Endometrial microvascular endothelial cells (primary cell): ENCODE results near the gene GPC5. TPM values are rescaled to one million over a fixed set of nuclear protein-coding genes. Genes with fewer than 3 reads are reported as not detected.
"Not testable (repeated sequence)": the region's sequence is repeated elsewhere in the genome, so short reads cannot be mapped to it uniquely, and the experiment has no call there.

Experiments used
- in situ Hi-C: cut with HindIII; loops from 2 replicates; pipeline ENCODE4 v1.10.0; 2017; ENCODE audit warnings: low sequenced_read_pairs, low pct_unique_long_range_greater_than_20kb; ENCODE audit errors: inconsistent ontology term
- total RNA-seq: library from RNA; depleted of rRNA; stranded (reverse); fragments of >200 nt; gene quantifications from one replicate; pipeline ENCODE4 v1.2.3, GENCODE V29; 2015; ENCODE audit errors: inconsistent ontology term

The GPC5 gene
- total RNA-seq, 1 donor from 2014 or later: 0.46 TPM

DNA sequence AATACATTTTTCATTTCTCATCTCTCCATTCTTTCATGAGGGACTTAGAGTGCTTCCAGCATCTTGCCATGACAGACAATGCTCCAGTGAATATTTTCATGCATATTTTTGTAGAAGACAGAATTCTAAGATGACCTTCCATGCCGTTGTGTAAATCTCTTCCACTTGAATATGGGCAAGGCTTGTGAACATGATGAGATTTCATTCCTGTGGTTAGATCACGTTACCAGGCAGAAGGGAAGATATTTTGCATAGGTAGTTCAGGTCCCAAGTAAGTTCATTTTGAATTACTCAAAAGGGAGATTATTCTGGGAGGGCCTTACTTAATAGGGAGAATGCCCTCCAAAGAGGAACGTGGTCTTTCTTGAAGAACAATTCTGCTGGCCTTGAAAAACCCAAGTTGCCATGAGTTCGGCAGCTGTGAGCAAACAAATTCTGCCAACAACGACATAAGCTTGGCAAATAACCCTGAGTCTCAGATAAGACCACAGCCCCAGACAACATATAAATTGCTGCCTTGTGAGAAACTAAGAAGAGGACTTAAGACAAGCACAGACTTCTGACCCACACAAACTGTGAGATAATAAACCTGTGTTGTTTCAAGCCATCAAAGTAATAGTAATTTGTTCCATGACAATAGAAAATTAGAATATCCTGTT lies 1427.6 kb downstream of the GPC5 start:
- in situ Hi-C loops: no loop called here

DNA sequence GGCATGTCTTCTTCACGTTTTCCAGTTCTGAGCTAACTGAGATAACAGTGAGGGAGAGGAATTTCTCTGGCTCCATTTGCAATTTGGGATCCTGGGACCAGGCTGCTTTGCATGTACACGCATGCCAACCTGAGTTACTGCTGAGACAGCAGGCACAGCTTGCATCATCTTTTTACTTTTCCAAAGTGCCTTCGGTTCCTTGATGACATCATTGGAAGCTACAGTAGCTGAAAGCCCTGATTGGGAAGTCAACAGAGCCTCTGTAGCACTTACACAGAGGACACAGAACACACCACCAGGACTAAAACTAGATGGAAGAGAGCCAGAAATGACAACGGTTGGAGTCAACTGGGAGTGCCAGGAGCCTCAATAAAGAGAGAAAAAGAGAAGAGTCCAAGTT lies 1429.1 kb downstream of the GPC5 start:
- in situ Hi-C loops: no loop called here

DNA sequence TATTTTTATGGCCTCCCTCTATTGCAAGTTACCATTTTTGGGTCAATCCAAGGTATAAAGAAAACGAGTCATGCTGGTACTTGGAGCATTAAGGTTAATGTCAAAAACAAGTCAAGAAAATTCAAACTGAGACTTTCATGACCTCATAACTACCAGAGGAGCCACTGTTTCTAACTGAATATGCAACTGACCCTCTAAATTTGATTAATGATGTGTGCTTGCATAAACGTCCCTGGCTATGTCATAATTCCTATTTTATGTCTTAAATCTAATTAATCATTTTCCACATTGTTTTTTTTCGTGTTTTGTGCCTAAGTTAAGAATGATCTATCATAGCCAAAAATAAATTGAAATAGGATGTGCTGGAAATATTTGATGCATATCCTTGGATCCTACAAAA lies 1431.5 kb downstream of the GPC5 start:
- in situ Hi-C loops: no loop called here

DNA sequence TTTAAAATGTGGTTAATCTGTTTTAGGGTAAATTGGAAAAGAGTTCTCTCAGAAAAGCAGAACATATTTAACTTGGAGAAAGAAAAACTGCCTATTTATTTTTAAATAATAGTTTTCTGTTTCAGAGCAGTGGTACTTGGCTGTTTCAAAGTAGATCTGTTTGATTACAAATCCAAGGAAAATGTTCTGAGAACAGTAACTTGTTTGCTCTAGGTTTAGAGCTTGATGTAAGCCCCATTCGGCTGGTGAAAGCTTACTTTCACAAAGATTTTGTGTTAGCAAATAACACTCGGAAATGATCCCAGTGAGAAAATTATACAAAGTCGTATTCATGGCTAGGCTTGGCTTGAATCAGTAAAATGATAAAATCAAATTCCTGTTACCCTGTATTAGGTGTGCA lies 1432.4 kb downstream of the GPC5 start:
- in situ Hi-C loops: no loop called here

DNA sequence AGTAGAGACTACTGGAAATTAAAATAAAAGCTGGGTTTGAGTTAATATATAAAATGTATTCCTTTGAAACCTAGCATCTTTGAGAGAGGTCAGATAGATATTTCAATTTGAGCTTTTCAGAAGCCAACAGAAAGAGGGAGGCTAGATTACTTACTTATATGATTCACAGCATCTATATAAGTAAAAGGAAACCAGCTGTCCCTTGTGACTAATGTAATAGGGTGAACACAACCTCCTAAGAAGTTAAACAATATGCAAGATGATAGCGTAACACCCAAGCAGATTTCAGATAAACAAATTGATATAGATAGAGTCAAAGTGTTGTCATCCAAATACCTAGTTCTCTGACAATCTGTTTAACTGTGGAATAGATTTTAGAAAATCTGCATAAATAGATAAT lies 1434.7 kb downstream of the GPC5 start:
- in situ Hi-C loops: no loop called here

DNA sequence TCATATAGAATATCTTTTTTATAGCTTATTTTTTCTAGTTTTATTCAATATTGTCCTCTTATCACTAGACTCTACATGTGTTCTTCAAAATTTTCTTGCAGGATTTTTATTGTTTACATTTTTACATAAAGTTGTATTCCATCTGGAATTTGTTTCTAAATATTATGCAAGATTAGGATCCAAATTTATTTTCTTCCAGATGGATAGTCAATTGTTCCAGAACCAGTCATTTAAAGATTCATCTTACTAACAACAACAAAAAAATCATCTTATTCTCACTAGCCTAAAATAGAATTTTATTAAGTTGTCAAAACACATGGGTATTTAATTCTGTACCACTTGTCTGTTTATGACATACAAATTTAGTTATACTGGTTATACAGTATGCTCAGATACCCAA lies 1437.8 kb downstream of the GPC5 start:
- in situ Hi-C loops: no loop called here

DNA sequence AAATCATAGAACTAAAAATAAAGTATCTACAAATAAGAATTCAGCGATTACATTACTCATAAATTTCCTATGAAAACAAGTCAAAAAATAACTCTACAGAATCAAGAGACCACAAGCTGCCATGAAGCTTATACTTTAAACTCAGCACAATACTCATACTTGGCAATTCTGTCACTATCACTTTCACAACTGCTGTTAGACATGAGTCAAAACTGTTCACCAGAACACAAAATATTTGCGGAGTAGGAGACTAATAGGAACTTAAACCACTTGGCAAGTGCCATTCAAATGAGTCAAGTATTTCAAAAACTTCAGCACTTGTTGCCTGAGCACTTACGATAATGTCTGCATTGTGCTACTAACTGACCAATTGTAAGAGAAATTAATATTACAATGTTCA lies 1440.4 kb downstream of the GPC5 start:
- in situ Hi-C loops: no loop called here

DNA sequence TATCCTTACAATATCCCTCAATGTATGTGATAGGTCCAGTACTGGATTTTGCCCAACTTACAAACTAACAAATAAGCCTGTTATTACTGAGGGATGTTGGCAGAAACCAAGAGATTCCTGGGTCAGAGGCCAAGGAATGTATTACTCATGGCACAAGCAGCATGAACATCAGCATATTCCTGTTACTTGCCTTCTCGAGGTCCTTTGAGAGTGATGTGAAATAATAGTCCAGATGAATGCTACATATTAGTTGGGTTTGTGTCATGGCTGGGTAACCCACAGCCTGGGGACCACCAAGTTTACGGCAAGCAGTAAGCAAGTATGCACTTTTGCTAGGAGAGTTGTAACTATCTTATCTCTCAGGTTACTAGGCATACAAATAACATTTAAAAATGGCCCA lies 1443.7 kb downstream of the GPC5 start:
- in situ Hi-C loops: no loop called here

DNA sequence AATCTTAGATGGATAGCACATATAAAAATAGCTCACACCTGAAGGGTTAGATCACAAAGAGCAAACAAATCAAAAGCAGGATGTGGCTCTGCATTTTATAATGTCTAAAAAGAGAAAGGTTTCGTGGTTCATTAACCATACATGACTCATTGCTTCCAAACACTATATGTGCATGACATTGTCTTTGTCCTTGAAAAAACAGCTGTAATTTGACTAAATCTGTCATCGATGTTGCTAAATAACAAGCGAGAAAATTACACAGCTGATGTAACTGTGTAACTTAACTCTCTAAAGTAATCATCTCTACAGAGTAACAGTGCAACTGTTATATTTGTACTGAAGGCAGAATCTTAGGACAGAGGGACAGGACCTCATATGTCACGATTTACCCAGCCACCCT lies 1445.1 kb downstream of the GPC5 start:
- in situ Hi-C loops: no loop called here

DNA sequence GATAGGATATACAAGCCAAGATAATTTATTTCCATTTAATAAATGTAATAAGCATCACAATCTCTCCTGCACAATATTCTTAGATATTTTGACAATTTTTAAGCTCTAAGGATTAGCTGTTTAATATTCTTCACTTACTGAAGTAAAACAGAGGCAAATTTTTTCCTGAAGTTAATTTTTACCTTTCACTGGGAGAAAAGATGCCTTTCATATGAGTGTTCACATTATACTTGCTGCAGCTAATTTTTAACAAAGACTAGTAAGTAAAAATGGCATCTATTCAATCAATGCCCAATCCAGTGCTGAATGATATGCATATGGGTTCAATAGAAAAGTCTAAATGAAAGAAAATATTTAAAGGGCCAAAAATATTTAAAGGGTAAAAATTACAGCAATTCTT lies 1451.0 kb downstream of the GPC5 start:
- in situ Hi-C loops: no loop called here

DNA sequence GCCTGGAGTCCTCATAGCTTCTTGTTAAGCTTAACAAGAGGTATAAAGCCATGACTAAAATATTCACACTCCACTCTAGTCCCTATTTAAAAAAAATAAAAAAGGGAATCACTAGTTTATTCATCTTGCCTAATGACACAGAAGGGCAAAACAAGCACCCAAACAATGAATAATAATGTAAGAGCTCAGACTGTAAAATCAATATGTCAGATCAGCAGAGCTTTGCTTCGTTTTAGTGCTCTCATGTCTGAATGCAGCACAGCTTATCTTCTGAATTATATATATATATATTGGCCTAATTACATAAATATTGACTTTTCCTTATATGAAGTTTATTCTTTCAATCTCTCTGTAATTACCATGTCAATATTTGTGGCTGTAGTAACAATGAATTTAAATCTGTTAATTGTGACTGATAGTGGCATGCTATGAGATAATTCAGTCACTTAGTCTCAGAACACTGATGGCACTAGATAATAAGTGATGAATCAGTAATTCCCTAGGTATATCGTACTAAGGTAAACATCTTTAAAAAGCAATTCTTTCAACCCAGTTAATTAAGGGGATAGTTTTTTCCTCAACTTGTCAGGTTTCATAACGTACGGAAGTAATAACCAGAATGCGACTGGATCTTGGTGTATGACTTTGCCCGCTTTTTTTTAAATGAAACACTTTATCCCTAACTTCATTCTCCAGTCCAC lies 1466.3 kb downstream of the GPC5 start:
- in situ Hi-C loops: no loop called here

DNA sequence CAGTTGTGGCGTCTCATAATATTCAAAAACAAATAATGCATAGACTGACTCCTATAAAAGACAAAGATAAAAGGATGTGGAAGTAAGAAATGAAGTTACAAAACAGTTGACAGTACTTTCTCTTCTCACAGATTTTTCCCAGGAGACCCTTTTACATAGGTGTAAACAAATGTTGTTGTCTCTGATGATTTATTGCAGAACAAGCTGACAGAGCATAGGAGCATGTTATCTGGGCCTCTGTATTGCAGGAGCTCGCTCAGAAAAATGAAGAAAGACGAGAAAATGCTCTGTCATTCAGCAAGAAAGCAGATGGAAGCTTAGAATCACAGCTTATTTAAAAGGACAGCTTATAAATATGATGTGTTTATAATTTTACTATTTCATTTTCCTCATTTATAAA lies 1474.6 kb downstream of the GPC5 start:
- in situ Hi-C loops: no loop called here

DNA sequence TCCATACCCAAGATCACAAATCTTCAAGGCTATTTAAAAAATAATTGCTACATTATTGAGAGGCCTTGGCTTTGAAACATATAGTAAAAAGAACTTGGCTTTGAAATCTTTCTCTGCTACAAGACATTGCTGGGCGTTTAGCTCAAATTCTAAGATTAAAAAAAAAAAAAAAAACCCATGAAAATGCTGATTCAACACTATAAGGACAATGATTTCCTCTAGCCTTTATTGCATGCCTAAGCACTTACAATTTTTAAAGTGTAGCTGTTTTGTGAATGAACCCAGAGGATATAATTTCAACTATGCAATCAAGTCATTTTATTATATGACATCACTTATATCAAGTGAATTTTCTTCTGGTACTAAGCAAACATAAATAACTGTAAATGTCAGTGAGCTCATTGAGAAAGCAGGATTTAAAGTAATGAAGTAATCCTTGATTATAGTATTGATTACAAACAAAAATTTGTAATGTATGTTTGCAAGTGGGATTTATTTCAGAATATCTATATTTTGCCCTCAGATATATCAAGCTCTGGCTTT lies 1488.2 kb downstream of the GPC5 start:
- in situ Hi-C loops: no loop called here

DNA sequence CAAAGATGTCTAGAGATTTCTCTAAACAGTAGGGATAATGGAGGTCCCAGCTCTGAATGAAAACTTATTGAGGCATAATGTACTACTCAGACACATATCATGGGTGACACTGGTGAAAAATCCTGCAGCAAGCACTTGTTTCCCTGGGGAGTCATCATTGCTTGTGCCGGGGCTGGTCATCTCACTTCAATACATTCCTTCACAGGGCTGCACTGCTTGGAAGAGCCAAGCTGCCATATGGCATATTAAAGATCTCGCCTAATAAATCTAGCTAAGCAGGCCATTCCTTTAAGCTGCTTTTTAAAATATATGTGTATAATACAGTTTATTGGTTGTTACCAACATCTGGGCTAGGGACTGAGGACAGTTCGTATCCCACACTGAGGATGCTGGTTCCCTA lies 1496.0 kb downstream of the GPC5 start:
- in situ Hi-C loops: no loop called here

DNA sequence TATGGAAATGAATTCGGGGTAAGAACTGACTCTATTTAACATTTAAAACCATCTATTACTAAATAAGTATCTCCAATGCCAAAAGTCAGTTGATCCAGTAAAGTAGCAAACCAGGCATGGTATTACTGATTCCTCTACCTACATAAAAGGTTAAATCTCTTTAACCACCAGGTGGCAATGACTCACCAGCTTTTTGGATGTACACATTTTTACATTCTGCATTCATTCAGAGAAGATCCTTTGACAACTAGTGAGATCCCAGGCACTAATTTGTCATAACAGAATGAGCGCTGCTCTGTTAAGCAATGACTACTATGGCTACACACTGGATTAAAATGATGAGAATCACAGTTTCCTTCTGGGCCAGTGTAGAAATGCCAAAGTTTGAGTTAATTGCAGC lies 1498.4 kb downstream of the GPC5 start:
- in situ Hi-C loops: no loop called here

DNA sequence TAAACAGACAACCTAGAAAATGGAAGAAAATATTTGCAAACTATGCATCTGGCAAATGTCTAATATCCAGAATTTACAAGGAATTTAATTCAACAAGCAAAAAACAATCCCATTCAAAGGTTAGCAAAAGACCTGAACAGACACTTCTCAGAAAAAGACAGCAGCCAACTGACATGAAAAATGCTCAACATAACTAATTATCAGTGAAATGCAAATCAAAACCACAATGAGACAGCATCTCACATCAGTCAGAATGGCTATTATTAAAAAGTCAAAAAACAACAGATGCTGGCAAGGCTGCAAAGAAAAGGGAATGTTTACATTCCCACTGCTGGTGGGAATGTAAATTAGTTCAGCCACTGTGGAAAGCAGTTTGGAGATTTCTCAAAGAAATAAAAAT lies 1500.5 kb downstream of the GPC5 start:
- in situ Hi-C loops: not testable (repeated sequence)

DNA sequence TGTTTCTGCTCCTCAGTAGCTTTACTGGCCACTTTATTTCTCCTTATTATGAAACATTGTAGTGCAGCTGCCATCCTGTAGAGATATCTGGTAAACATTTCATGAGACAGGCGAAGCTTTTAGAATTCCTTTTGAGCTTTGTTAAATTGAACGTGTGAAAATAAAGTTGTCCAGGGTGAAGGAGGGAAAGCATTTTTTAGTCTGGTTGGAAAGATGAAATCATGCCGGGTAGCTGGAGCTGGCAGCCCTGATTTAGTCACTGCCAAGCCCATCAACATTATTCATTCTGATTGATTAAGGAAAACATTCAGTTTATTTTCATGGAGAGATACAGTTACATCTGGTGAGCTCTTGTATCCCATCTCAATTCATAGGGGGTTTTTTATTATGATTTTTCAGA lies 1502.0 kb downstream of the GPC5 start:
- in situ Hi-C loops: no loop called here

DNA sequence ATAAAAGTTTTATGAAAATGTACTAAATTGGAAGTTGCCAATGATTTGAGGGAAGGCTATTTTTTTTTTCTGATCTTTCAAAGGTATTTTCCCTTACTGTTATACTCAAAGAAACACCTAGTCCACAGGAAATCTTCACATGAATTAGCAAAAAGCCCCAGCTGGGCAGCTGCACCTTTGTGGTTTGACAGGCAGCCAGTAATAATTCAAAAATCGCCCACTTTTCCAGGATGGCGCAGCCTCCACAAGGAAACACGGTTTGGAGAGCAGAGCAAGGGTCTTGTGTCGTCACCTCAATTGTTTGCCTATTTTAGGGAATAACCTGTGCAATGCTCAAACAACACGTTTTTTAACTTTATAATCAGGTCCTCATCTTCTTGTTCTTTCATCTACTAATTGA lies 1503.3 kb downstream of the GPC5 start:
- in situ Hi-C loops: no loop called here

DNA sequence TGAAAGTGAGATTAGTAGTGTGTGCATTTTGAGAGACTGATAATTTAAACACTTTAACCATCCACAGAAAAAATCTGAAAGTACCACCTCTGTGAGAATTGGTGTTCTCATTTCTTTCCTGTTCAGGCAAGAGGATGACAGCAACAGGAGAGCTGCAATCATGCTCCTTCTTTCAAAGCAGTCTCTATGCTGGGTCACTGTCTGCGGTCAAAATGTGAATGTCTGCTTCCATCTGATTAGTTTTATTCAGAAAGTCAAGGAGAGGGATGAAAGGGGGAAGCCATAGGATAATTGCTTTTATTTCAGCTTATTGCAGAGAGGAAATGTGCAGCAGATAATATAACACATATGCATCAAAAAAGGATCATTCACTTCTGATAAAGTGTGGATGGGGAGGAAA lies 1514.2 kb downstream of the GPC5 start:
- in situ Hi-C loops: no loop called here

DNA sequence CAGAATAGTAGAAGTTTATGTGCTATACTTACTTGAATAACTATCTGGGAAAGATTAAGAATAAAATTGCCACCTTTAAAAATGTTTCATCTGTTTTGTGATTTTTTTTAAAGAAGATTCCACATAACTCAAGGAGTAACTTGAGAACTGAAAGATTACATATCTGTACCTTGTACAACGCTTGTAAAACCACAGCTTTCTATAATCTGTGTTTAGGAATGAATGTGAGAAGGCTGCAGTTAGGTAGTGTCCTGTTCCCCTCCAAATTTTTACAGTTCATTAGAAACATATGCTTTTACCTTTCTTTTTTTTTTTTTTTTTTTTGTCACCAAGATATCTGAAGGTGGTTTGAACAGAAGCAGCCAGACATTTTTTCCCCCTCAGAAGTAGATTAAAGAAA lies 1515.4 kb downstream of the GPC5 start:
- in situ Hi-C loops: no loop called here
